ENCODE results near the gene TNFAIP8L3. TPM values are rescaled to one million over a fixed set of nuclear protein-coding genes. Genes with fewer than 3 reads are reported as not detected.

The TNFAIP8L3 gene
- total and polyA plus RNA-seq, 3 donors from 2014 or later: 5.1 to 17.3 (median 10.2) TPM

GRCh38 chr15:51097553-51098330 is 3.0 kb upstream of the TNFAIP8L3 start:
- intact Hi-C loops (cut with DNase I; ENCODE audit: low total_unique reads): no loop called here
- no peak overlapping the region for H3K4me3 ChIP-seq
- no peaks in the 10 kb centered on the region for H3K27me3 ChIP-seq
- H3K9me3 ChIP-seq: no peaks in the 10 kb centered on the region
- no peak for DNase-seq
- no peak for TF ChIP-seq POLR2A (IDR thresholded peaks at IDR 0.05)
- no peak for TF ChIP-seq CTCF (IDR thresholded peaks at IDR 0.05)
- H3K36me3 ChIP-seq (ENCODE audit: low read depth, missing control alignments): no peaks in the 10 kb centered on the region
- WGBS, 2 donors: 62 to 72% methylated on average over 5 of the region's 5 CpGs
- H3K4me1 ChIP-seq: peaks cover 4% of the 10 kb centered on the region
- no peak overlapping the region for H3K27ac ChIP-seq

GRCh38 chr15:51096976-51097375 is 2.3 kb upstream of the TNFAIP8L3 start:
- H3K9me3 ChIP-seq: no peaks in the 10 kb centered on the region
- WGBS, 2 donors: 70 to 90% methylated on average over 1 of the region's 1 CpG
- H3K27ac ChIP-seq: no peak overlapping the region
- TF ChIP-seq CTCF (IDR thresholded peaks at IDR 0.05) (no peak), POLR2A (IDR thresholded peaks at IDR 0.05) (no peak)
- no peak for DNase-seq
- intact Hi-C loops (cut with DNase I; ENCODE audit: low total_unique reads): no loop called here
- no peaks in the 10 kb centered on the region for H3K36me3 ChIP-seq (ENCODE audit: low read depth, missing control alignments)
- no peaks in the 10 kb centered on the region for H3K27me3 ChIP-seq
- H3K4me3 ChIP-seq: no peak overlapping the region
- peaks cover 4% of the 10 kb centered on the region for H3K4me1 ChIP-seq

- peaks cover 4% of the 10 kb centered on the region for H3K4me1 ChIP-seq
- no peaks in the 10 kb centered on the region for H3K36me3 ChIP-seq (ENCODE audit: low read depth, missing control alignments)
- no peak for DNase-seq
- H3K27ac ChIP-seq: no peak overlapping the region
- TF ChIP-seq CTCF (IDR thresholded peaks at IDR 0.05): no peak
- TF ChIP-seq POLR2A (IDR thresholded peaks at IDR 0.05): no peak
- no peaks in the 10 kb centered on the region for H3K9me3 ChIP-seq
- H3K27me3 ChIP-seq: no peaks in the 10 kb centered on the region
- intact Hi-C loops (cut with DNase I; ENCODE audit: low total_unique reads): no loop called here
- 39 to 43% methylated on average over 6 of the region's 6 CpGs for WGBS, 2 donors
- peak overlapping the region in 1 of 2 donors; percentile 57 for H3K4me3 ChIP-seq
Measured at GRCh38 chr15:51095681-51096331, 1.1 kb upstream of the TNFAIP8L3 start.

- 0% methylated on average over 2 to 62 of the region's 65 CpGs for WGBS, 2 donors
- H3K4me3 ChIP-seq: peak overlapping the region; percentile 60 to 69
- no peak for TF ChIP-seq CTCF (IDR thresholded peaks at IDR 0.05)
- no peak for TF ChIP-seq POLR2A (IDR thresholded peaks at IDR 0.05)
- H3K36me3 ChIP-seq (ENCODE audit: low read depth, missing control alignments): no peaks in the 10 kb centered on the region
- intact Hi-C loops (cut with DNase I; ENCODE audit: low total_unique reads): no loop called here
- no peaks in the 10 kb centered on the region for H3K9me3 ChIP-seq
- peak; percentile 50 for DNase-seq
- peak overlapping the region; percentile 31 to 75 for H3K27ac ChIP-seq
- peaks cover 4% of the 10 kb centered on the region for H3K4me1 ChIP-seq
- no peaks in the 10 kb centered on the region for H3K27me3 ChIP-seq
Measured at GRCh38 chr15:51093839-51094605, 684 bp downstream of the TNFAIP8L3 start.
